Natural killer cell (primary cell): ENCODE results near the gene KCNK4. TPM values are rescaled to one million over a fixed set of nuclear protein-coding genes. Genes with fewer than 3 reads are reported as not detected.

ENCODE experiments used
- ATAC-seq, 3 donors: fragments of 150-1000 bp in 2 of 3; fragments of 200-7000 bp in 1 of 3; cut with Tn5 transposase; 1 replicate in 1 of 3; 2 replicates in 2 of 3; pipeline ENCODE4 v1.10.0; 2021; ENCODE audit warnings: mild to moderate bottlenecking in 2 of 3, moderate library complexity in 2 of 3
- DNase-seq, 2 donors: peaks; one replicate each; pipeline versions ENCODE4 v3.0.0 to v3.0.0-alpha.2; 2013 to 2021; ENCODE audit warnings: mixed read lengths in 1 of 2
- H3K27ac ChIP-seq: one replicate; pipeline ENCODE4 v1.5.1; 2013; ENCODE audit warnings: mild to moderate bottlenecking, low read length
- H3K27me3 ChIP-seq: one replicate; pipeline ENCODE4 v1.6.1; 2013; ENCODE audit warnings: low read length; ENCODE audit not compliant: control insufficient read depth, insufficient read depth
- H3K36me3 ChIP-seq: one replicate; pipeline ENCODE4 v1.6.1; 2013; ENCODE audit warnings: low read length; ENCODE audit not compliant: control insufficient read depth, insufficient read depth
- H3K4me1 ChIP-seq: one replicate; pipeline ENCODE4 v1.6.1; 2013; ENCODE audit warnings: low read length; ENCODE audit not compliant: control insufficient read depth, insufficient read depth
- H3K4me3 ChIP-seq: one replicate; pipeline ENCODE4 v1.5.1; 2013; ENCODE audit warnings: low read length
- H3K9me3 ChIP-seq: one replicate; pipeline ENCODE4 v1.6.1; 2013; ENCODE audit warnings: low read length; ENCODE audit not compliant: control insufficient read depth, insufficient read depth
- H3K27ac Mint-ChIP-seq, 2 donors: one replicate each; pipeline ENCODE4 v1.8.0; 2022; ENCODE audit warnings: mild to moderate bottlenecking in 2 of 2, mixed read lengths in 2 of 2, moderate library complexity in 1 of 2
- H3K27me3 Mint-ChIP-seq, 2 donors: one replicate each; pipeline ENCODE4 v1.8.0; 2022; ENCODE audit warnings: low read depth in 2 of 2, mixed read lengths in 2 of 2
- H3K36me3 Mint-ChIP-seq: one replicate; pipeline ENCODE4 v1.8.0; 2022; ENCODE audit warnings: mixed read lengths
- H3K4me1 Mint-ChIP-seq, 2 donors: one replicate each; pipeline ENCODE4 v1.8.0; 2022; ENCODE audit warnings: mixed read lengths in 2 of 2
- H3K4me3 Mint-ChIP-seq: one replicate; pipeline ENCODE4 v1.8.0; 2022; ENCODE audit warnings: mild to moderate bottlenecking, moderate library complexity, mixed read lengths
- H3K9me3 Mint-ChIP-seq, 2 donors: one replicate each; pipeline ENCODE4 v1.8.0; 2022; ENCODE audit warnings: mixed read lengths in 2 of 2
- CTCF ChIP-seq: fragments of 200-600 bp; IDR thresholded peaks from one replicate; pipeline ENCODE4 v1.8.0; 2022; ENCODE audit warnings: antibody characterized with exemption
- WGBS: methylation state at CpG from one replicate; pipeline ENCODE4 v1.1.7; 2013; ENCODE audit warnings: missing lambda C conversion rate; ENCODE audit not compliant: insufficient coverage; 5-methylcytosine and 5-hydroxymethylcytosine counted together
- intact Hi-C: fragments of 100-400 bp; cut with micrococcal nuclease; formaldehyde crosslinking; loops from one replicate; pipeline ENCODE4 v1.14.2; 2022
- total RNA-seq, 4 donors: library from RNA; stranded (reverse); fragments of 120-200 nt in 1 of 4; gene quantifications; one replicate each; pipeline versions ENCODE4 v1.2.3 to v1.2.4, GENCODE V29; 2013 to 2022

Gene KCNK4
- total RNA-seq, 3 donors from 2014 or later (not counting 1 experiment from before 2014, with no cell fraction given): 0.30 to 0.86 TPM; not detected in 1

GRCh38 chr11:64327993-64328392 lies 36.9 kb downstream of the KCNK4 start:
- intact Hi-C loops: no loop called here
- H3K4me3 ChIP-seq: no peak overlapping the region
- no peaks in the 10 kb centered on the region for H3K9me3 Mint-ChIP-seq
- peaks cover 13 to 28% of the 10 kb centered on the region in 2 donors for H3K4me1 Mint-ChIP-seq
- H3K27ac Mint-ChIP-seq: peak overlapping the region in 1 of 2 donors; percentile 41
- WGBS: 98% methylated on average over 3 of the region's 3 CpGs
- no peaks in the 10 kb centered on the region for H3K36me3 Mint-ChIP-seq
- no peak for TF ChIP-seq CTCF
- H3K9me3 ChIP-seq: no peaks in the 10 kb centered on the region
- ATAC-seq (no peak), DNase-seq (no peak)
- H3K27me3 Mint-ChIP-seq: no peaks in the 10 kb centered on the region
- H3K4me1 ChIP-seq: peaks cover 28% of the 10 kb centered on the region
- no peak overlapping the region for H3K27ac ChIP-seq
- H3K27me3 ChIP-seq: no peaks in the 10 kb centered on the region
- H3K4me3 Mint-ChIP-seq: no peak overlapping the region
- H3K36me3 ChIP-seq: no peaks in the 10 kb centered on the region

GRCh38 chr11:64330888-64331287 lies 39.8 kb downstream of the KCNK4 start:
- H3K9me3 Mint-ChIP-seq: no peaks in the 10 kb centered on the region
- Histone ChIP-seq H3K9me3 (no peaks in the 10 kb centered on the region), H3K27me3 (no peaks in the 10 kb centered on the region), H3K36me3 (no peaks in the 10 kb centered on the region), H3K27ac (no peak overlapping the region), H3K4me1 (peaks cover 40% of the 10 kb centered on the region), H3K4me3 (no peak overlapping the region)
- intact Hi-C loops: loop anchor here (1.0 kb wide), 1 partner anchor 13 kb away; the partner anchor contains the start of gene PRDX5
- no peaks in the 10 kb centered on the region for H3K27me3 Mint-ChIP-seq
- ATAC-seq (no peak), DNase-seq (no peak)
- H3K4me3 Mint-ChIP-seq: no peak overlapping the region
- H3K36me3 Mint-ChIP-seq: no peaks in the 10 kb centered on the region
- peak overlapping the region; percentile 81 to 82 for H3K27ac Mint-ChIP-seq
- 94% methylated on average over 11 of the region's 11 CpGs for WGBS
- peaks cover 13 to 35% of the 10 kb centered on the region in 2 donors for H3K4me1 Mint-ChIP-seq
- TF ChIP-seq CTCF: no peak

- no peaks in the 10 kb centered on the region for H3K36me3 Mint-ChIP-seq
- 10% methylated on average over 20 of the region's 20 CpGs for WGBS
- H3K9me3 Mint-ChIP-seq: no peaks in the 10 kb centered on the region
- ATAC-seq: peak; percentile 88 to 96 (median 92)
- no peaks in the 10 kb centered on the region for H3K27me3 Mint-ChIP-seq
- peak overlapping the region; percentile 81 to 82 for H3K27ac Mint-ChIP-seq
- DNase-seq: peak; percentile 76 to 84
- peak overlapping the region; percentile 76 for H3K4me3 Mint-ChIP-seq
- no peaks in the 10 kb centered on the region for H3K27me3 ChIP-seq
- H3K36me3 ChIP-seq: no peaks in the 10 kb centered on the region
- H3K9me3 ChIP-seq: no peaks in the 10 kb centered on the region
- peaks cover 40% of the 10 kb centered on the region for H3K4me1 ChIP-seq
- no peak overlapping the region for H3K4me3 ChIP-seq
- TF ChIP-seq CTCF: peak; percentile 75
- H3K4me1 Mint-ChIP-seq: peaks cover 13 to 35% of the 10 kb centered on the region in 2 donors
- intact Hi-C loops: loop anchor here (1.0 kb wide), 1 partner anchor 13 kb away; the partner anchor contains the start of gene PRDX5
- H3K27ac ChIP-seq: peak overlapping the region; percentile 49
Measured at GRCh38 chr11:64331569-64332371, 40.7 kb downstream of the KCNK4 start.
